ENCODE results near the gene GRAMD1B. TPM values are rescaled to one million over a fixed set of nuclear protein-coding genes. Genes with fewer than 3 reads are reported as not detected.

Gene GRAMD1B
- total and polyA plus RNA-seq, 2 donors from 2014 or later: 4.4 to 18.2 TPM

DNA sequence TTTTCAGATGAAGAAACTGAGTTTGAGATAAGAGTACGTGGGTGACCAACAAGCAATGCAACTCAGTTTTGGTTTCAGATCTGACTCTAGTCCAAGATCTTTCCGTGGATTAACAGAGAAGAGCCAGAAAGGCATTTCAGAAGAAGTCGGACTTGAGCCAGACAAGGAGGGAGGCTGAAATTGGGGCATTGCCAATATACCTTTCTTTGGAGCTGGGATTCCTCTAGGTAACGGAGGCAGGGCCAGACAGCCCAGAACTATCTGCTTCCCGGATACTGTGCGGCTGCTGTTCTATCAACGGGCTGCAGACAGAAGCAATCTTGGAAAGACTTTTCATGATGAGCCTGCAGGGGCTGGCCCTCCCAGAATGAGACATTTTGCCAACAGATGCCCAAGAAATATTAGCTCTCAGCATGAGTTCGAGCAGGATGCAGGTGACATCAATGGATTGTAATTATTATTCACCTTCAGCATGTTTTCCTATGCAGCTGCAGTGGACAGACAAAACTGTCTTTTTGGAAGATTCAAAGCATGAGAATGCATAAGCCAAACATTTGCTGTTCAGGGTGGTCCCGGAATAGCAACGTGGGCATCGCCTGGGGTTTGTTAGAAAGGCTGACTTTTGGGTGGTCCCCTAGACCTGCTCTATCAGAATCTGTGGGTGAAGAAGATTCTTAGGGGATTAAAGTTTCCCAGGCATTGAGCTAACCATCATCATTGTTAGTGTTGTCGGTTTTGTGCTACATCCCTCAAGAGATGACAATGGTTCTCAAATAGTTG, 128.7 kb downstream of the GRAMD1B start:
- no peak overlapping the region for H3K4me3 ChIP-seq (ENCODE audit: low read length in 3 of 3)
- FAIRE-seq: no peak

DNA sequence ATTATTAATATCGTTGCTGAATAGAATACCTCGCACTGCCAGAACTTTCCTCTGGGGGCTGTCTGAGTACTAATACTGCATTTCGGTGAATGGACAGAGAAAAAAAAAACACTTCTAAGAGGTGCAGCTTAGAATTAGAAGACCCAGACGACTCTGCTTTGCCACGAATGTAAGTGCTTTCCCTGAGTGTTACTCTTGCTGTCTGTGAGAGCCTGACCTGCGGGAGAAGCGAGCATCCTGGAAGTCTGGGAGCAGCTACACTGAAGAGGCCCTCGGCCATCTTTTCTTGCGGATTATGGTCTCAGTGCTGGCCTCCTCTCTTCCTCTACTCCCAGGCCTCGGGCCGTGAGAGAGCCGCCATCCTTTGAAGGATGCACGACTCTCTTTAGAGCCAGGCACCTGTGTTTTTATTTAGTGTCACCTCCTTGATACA, 129.5 kb downstream of the GRAMD1B start:
- no peak overlapping the region for H3K27ac ChIP-seq (ENCODE audit: low read depth in 2 of 2, low read length in 2 of 2)

More for the DNA sequence above, 128.7 kb downstream of the GRAMD1B start:
- Histone ChIP-seq H3K9me3 (ENCODE audit: control insufficient read depth in 2 of 3, insufficient read depth in 1 of 3, low read length in 3 of 3) (no peaks in the 10 kb centered on the region), H3K36me3 (ENCODE audit: control insufficient read depth in 2 of 3, insufficient read depth in 3 of 3, low read length in 3 of 3) (no peaks in the 10 kb centered on the region), H3K9ac (ENCODE audit: low read length in 3 of 3) (no peak overlapping the region), H3K27me3 (ENCODE audit: control insufficient read depth, insufficient read depth, low read length) (no peaks in the 10 kb centered on the region), H3K4me1 (ENCODE audit: control insufficient read depth in 2 of 3, insufficient read depth in 2 of 3, low read depth in 1 of 3, low read length in 3 of 3) (peaks cover 4 to 8% (median 4%) of the 10 kb centered on the region in 3 donors), H3K27ac (ENCODE audit: low read depth in 2 of 2, low read length in 2 of 2) (no peak overlapping the region)
- DNase-seq: no peak
- TF ChIP-seq, protein P1, sequence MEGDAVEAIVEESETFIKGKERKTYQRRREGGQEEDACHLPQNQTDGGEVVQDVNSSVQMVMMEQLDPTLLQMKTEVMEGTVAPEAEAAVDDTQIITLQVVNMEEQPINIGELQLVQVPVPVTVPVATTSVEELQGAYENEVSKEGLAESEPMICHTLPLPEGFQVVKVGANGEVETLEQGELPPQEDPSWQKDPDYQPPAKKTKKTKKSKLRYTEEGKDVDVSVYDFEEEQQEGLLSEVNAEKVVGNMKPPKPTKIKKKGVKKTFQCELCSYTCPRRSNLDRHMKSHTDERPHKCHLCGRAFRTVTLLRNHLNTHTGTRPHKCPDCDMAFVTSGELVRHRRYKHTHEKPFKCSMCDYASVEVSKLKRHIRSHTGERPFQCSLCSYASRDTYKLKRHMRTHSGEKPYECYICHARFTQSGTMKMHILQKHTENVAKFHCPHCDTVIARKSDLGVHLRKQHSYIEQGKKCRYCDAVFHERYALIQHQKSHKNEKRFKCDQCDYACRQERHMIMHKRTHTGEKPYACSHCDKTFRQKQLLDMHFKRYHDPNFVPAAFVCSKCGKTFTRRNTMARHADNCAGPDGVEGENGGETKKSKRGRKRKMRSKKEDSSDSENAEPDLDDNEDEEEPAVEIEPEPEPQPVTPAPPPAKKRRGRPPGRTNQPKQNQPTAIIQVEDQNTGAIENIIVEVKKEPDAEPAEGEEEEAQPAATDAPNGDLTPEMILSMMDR (IDR thresholded peaks at IDR 0.05; ENCODE audit: borderline replicate concordance, extremely low read depth, insufficient read depth): no peak
- intact Hi-C loops (cut with DNase I): no loop called here

DNA sequence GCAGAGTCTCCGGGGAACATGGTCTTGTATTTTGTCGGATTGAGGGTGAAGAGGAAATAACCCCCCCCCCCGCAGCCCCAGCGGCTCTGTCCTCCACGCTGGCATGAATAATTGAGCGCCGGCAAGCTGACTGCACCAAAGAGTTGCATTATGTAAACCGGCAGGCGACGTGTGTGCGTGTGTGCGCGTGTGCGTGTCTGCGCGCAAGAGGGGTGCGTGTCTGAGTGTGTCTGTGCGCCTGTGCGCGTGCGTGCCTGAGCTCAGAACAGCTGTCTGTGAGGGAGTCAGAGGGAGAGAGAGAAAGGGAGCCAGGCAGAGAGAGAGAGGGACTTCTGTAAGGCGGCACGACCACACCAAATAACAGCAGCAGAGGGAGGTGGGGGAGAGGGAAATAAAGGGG, 129.9 kb downstream of the GRAMD1B start:
- Histone ChIP-seq H3K4me1 (ENCODE audit: control insufficient read depth in 2 of 3, insufficient read depth in 2 of 3, low read depth in 1 of 3, low read length in 3 of 3) (peaks cover 4 to 8% (median 4%) of the 10 kb centered on the region in 3 donors), H3K27me3 (ENCODE audit: control insufficient read depth, insufficient read depth, low read length) (no peaks in the 10 kb centered on the region), H3K27ac (ENCODE audit: low read depth in 2 of 2, low read length in 2 of 2) (no peak overlapping the region), H3K4me3 (ENCODE audit: low read length in 3 of 3) (peak overlapping the region in 2 of 3 donors; percentile 52 to 58), H3K36me3 (ENCODE audit: control insufficient read depth in 2 of 3, insufficient read depth in 3 of 3, low read length in 3 of 3) (no peaks in the 10 kb centered on the region), H3K9me3 (ENCODE audit: control insufficient read depth in 2 of 3, insufficient read depth in 1 of 3, low read length in 3 of 3) (no peaks in the 10 kb centered on the region), H3K9ac (ENCODE audit: low read length in 3 of 3) (peak overlapping the region in 1 of 3 donors; percentile 53)
- intact Hi-C loops (cut with DNase I): no loop called here
- TF ChIP-seq, protein P1 (IDR thresholded peaks at IDR 0.05; ENCODE audit: borderline replicate concordance, extremely low read depth, insufficient read depth): no peak
- FAIRE-seq (no peak), DNase-seq (peak; percentile 77 to 90 (median 86))

More for the DNA sequence above, 129.5 kb downstream of the GRAMD1B start:
- no peaks in the 10 kb centered on the region for H3K27me3 ChIP-seq (ENCODE audit: control insufficient read depth, insufficient read depth, low read length)
- intact Hi-C loops (cut with DNase I): no loop called here
- H3K9me3 ChIP-seq (ENCODE audit: control insufficient read depth in 2 of 3, insufficient read depth in 1 of 3, low read length in 3 of 3): no peaks in the 10 kb centered on the region
- peaks cover 4 to 8% (median 4%) of the 10 kb centered on the region in 3 donors for H3K4me1 ChIP-seq (ENCODE audit: control insufficient read depth in 2 of 3, insufficient read depth in 2 of 3, low read depth in 1 of 3, low read length in 3 of 3)
- H3K4me3 ChIP-seq (ENCODE audit: low read length in 3 of 3): peak overlapping the region in 2 of 3 donors; percentile 52 to 58
- TF ChIP-seq, protein P1 (IDR thresholded peaks at IDR 0.05; ENCODE audit: borderline replicate concordance, extremely low read depth, insufficient read depth): no peak
- H3K36me3 ChIP-seq (ENCODE audit: control insufficient read depth in 2 of 3, insufficient read depth in 3 of 3, low read length in 3 of 3): no peaks in the 10 kb centered on the region
- DNase-seq (peak in 3 of 5 donors; percentile 18 to 57 (median 34)), FAIRE-seq (no peak)
- H3K9ac ChIP-seq (ENCODE audit: low read length in 3 of 3): no peak overlapping the region

All from kidney (tissue), 14 donors.